ENCODE measurements around the gene CDC42EP4. TPM values are rescaled to one million over a fixed set of nuclear protein-coding genes. Genes with fewer than 3 reads are reported as not detected.

The CDC42EP4 gene
- total and polyA plus RNA-seq, 7 donors = 10.7 to 24.4 (median 18.3) TPM

DNA sequence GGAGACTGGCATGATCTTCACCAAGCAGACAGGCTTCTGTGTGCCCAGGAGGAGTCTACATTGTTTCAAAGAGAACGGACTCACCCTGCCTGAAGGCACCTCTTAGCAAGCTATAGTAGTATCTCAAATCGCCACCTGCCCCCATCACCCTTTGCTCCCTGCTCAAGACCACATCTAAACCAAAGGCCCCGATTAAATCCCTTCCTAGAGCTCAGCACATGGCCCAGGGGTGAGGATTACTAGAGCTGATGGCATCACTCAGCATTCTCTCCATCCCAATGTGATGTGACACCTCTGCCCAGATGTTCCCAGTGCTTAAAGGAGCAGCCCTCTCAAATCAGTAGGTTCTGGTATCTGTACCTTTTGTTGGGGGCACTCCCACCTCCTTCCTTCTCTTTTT lies 8.0 kb upstream of the CDC42EP4 start:
- intact Hi-C loops (cut with DNase I) = no loop called here
- no peak for ATAC-seq

DNA sequence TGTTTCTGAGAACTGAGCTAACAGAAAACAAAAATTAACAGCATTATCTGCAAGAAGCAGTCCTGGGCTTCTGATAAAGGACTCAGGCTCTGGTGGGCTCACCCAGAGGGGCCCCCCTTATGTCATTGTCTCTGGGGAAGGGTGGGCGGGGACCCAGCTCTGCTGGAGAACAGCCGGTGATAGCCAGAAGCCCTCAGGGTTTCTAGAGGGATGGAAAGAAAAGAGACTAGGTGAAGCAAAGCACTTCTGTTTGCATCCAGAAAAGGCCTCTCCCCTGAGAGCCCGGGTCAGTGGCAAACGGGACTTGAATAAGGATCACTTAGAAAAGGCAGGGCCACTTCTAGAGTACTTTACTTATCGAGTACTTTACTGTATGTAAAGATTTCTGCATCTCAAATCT lies 7.0 kb upstream of the CDC42EP4 start:
- 65 to 73% (median 68%) methylated on average over 5 of the region's 5 CpGs for WGBS, 3 donors
- intact Hi-C loops (cut with DNase I) = no loop called here
- H3K36me3 ChIP-seq (ENCODE audit: insufficient read depth in 1 of 2, low read depth in 1 of 2) = no peaks in the 10 kb centered on the region
- TF ChIP-seq, protein P1, sequence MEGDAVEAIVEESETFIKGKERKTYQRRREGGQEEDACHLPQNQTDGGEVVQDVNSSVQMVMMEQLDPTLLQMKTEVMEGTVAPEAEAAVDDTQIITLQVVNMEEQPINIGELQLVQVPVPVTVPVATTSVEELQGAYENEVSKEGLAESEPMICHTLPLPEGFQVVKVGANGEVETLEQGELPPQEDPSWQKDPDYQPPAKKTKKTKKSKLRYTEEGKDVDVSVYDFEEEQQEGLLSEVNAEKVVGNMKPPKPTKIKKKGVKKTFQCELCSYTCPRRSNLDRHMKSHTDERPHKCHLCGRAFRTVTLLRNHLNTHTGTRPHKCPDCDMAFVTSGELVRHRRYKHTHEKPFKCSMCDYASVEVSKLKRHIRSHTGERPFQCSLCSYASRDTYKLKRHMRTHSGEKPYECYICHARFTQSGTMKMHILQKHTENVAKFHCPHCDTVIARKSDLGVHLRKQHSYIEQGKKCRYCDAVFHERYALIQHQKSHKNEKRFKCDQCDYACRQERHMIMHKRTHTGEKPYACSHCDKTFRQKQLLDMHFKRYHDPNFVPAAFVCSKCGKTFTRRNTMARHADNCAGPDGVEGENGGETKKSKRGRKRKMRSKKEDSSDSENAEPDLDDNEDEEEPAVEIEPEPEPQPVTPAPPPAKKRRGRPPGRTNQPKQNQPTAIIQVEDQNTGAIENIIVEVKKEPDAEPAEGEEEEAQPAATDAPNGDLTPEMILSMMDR (IDR thresholded peaks at IDR 0.05) = no peak
- no peak overlapping the region for H3K4me3 ChIP-seq
- no peak for DNase-seq
- ATAC-seq = no peak
- no peaks in the 10 kb centered on the region for H3K4me1 ChIP-seq
- H3K9me3 ChIP-seq = no peaks in the 10 kb centered on the region
- H3K27me3 ChIP-seq (ENCODE audit: insufficient read depth in 3 of 3, low read length in 2 of 3) = no peaks in the 10 kb centered on the region
- H3K27ac ChIP-seq = no peak overlapping the region

More for the DNA sequence above, 8.0 kb upstream of the CDC42EP4 start:
- Histone ChIP-seq H3K4me3 (no peak overlapping the region), H3K36me3 (ENCODE audit: insufficient read depth in 1 of 2, low read depth in 1 of 2) (no peaks in the 10 kb centered on the region), H3K9me3 (no peaks in the 10 kb centered on the region), H3K27me3 (ENCODE audit: insufficient read depth in 3 of 3, low read length in 2 of 3) (peaks cover 0 to under 1% (median 0%) of the 10 kb centered on the region in 3 donors), H3K4me1 (peaks cover under 1% of the 10 kb centered on the region), H3K27ac (no peak overlapping the region)
- WGBS, 3 donors = 83 to 92% (median 88%) methylated on average over 3 of the region's 3 CpGs
- DNase-seq = no peak
- TF ChIP-seq, protein P1 (IDR thresholded peaks at IDR 0.05) = no peak

DNA sequence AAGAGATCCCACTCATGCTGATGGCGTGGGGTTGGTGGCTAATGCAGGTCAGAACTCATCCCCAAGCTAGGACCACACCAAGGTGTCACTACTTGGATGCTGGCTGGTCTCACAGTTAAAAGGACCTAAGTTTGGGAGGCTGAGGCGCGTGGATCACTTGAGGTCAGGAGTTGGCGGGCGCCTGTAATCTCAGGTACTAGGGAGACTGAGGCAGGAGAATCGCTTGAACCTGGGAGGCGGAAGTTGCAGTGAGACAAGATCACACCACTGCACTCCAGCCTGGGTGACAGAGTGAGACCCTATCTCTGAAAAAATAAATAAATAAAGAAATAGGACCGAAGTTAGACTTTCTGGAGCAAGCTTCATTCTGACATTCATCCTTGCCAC lies 6.6 kb upstream of the CDC42EP4 start:
- no peaks in the 10 kb centered on the region for H3K4me1 ChIP-seq
- TF ChIP-seq, protein P1 (IDR thresholded peaks at IDR 0.05) = no peak
- H3K36me3 ChIP-seq (ENCODE audit: insufficient read depth in 1 of 2, low read depth in 1 of 2) = no peaks in the 10 kb centered on the region
- H3K9me3 ChIP-seq = no peaks in the 10 kb centered on the region
- no peak for DNase-seq
- no peak overlapping the region for H3K4me3 ChIP-seq
- intact Hi-C loops (cut with DNase I) = no loop called here
- WGBS, 3 donors = 96% methylated on average over 8 of the region's 8 CpGs
- no peaks in the 10 kb centered on the region for H3K27me3 ChIP-seq (ENCODE audit: insufficient read depth in 3 of 3, low read length in 2 of 3)
- H3K27ac ChIP-seq = no peak overlapping the region
- ATAC-seq = no peak

DNA sequence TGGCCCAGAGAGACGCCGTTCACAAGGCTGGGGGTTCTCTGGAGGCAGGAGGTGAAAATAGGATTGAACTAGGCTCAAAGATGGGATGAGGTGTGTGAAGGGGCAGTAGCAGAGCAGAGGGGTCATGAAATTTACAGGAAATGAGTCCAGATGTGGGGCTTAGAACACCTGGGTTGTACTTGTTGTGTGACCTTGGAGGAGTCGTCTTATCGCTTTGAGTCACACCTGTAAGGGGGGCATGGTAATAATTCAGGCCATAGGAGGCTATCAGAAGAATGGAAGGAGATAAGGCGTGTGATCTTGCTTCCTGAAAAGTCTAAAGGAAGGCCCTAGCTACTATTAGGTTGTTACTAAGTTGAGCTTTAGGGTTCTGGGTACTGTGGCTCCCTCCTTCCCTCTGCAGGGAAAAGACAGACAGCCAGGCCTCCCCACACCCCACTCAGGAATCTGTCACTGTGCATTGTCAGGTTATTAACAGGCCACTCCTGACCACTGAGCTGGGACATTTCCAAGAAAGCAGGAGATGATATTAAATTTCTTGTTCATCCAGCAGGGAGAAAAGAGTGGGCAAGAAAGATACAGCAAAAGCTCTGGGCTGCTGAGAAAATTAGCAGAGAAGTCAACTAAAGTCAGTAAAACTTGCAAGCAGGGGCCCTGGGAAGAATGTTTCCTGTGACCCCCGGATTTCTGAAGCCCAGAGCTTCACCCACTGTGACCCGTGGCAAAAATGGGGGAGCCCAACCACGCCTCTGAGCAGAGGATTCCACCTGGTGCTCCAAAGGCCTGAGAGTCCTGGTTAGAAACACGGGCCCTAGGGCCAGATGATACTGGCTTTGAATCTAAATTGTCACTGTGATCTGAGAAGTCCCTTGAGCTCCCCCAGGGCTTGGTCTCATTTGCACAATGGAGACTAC lies 6.0 kb upstream of the CDC42EP4 start:
- peak in 2 of 4 donors; percentile 70 to 82 for ATAC-seq
- 73 to 85% (median 78%) methylated on average over 9 of the region's 9 CpGs for WGBS, 3 donors
- Histone ChIP-seq H3K36me3 (ENCODE audit: insufficient read depth in 1 of 2, low read depth in 1 of 2) (no peaks in the 10 kb centered on the region), H3K27me3 (ENCODE audit: insufficient read depth in 3 of 3, low read length in 2 of 3) (no peaks in the 10 kb centered on the region), H3K9me3 (no peaks in the 10 kb centered on the region), H3K27ac (no peak overlapping the region), H3K4me1 (no peaks in the 10 kb centered on the region), H3K4me3 (no peak overlapping the region)
- no peak for DNase-seq
- TF ChIP-seq, protein P1 (IDR thresholded peaks at IDR 0.05) = no peak
- intact Hi-C loops (cut with DNase I) = no loop called here
